Activated T-helper 1 cell treated with anti-CD3 and anti-CD28 coated beads, Interleukin-12 subunit alpha, Interleukin-12 subunit beta, Interleukin-2, Interleukin-4 antibody, amounts not matched to agents 30 ng/mL and 10 ng/mL and 1 ng/mL, durations not matched to agents 14 hours and 24 hours and 36 hours (primary cell): ENCODE results near the gene GABRD. TPM values are rescaled to one million over a fixed set of nuclear protein-coding genes. Genes with fewer than 3 reads are reported as not detected.

Source experiments
- DNase-seq: peaks from one replicate; pipeline ENCODE4 v3.0.0; 2021; ENCODE audit warnings: low spot score
- H3K27ac Mint-ChIP-seq: one replicate; pipeline ENCODE4 v1.8.0; 2021; ENCODE audit warnings: mild to moderate bottlenecking, mixed read lengths
- H3K27me3 Mint-ChIP-seq: one replicate; pipeline ENCODE4 v1.8.0; 2022; ENCODE audit warnings: mild to moderate bottlenecking, moderate library complexity, mixed read lengths; ENCODE audit not compliant: insufficient read depth
- H3K36me3 Mint-ChIP-seq: one replicate; pipeline ENCODE4 v1.8.0; 2021; ENCODE audit warnings: low read depth, mixed read lengths
- H3K4me1 Mint-ChIP-seq: one replicate; pipeline ENCODE4 v1.8.0; 2021; ENCODE audit warnings: low read depth, mixed read lengths
- H3K4me3 Mint-ChIP-seq: one replicate; pipeline ENCODE4 v1.8.0; 2021; ENCODE audit warnings: mild to moderate bottlenecking, moderate library complexity, mixed read lengths
- H3K9me3 Mint-ChIP-seq: one replicate; pipeline ENCODE4 v1.8.0; 2021; ENCODE audit warnings: mixed read lengths
- intact Hi-C: fragments of 100-400 bp; cut with micrococcal nuclease; formaldehyde crosslinking; loops from one replicate; pipeline ENCODE4 v1.15.1; 2024
- total RNA-seq: library from RNA; stranded (reverse); gene quantifications from 2 replicates; pipeline ENCODE4 v1.2.3, GENCODE V29; 2022

Gene GABRD
- total RNA-seq, 1 donor from 2014 or later = 0.26 TPM

- Mint-ChIP-seq H3K27me3 (peaks cover 16% of the 10 kb centered on the region), H3K36me3 (no peaks in the 10 kb centered on the region), H3K4me1 (no peaks in the 10 kb centered on the region), H3K4me3 (no peak overlapping the region), H3K27ac (no peak overlapping the region), H3K9me3 (no peaks in the 10 kb centered on the region)
- intact Hi-C loops = no loop called here
- no peak for DNase-seq
These were observed 9.8 kb upstream of the GABRD start for GRCh38 chr1:2009101-2010053.

DNA sequence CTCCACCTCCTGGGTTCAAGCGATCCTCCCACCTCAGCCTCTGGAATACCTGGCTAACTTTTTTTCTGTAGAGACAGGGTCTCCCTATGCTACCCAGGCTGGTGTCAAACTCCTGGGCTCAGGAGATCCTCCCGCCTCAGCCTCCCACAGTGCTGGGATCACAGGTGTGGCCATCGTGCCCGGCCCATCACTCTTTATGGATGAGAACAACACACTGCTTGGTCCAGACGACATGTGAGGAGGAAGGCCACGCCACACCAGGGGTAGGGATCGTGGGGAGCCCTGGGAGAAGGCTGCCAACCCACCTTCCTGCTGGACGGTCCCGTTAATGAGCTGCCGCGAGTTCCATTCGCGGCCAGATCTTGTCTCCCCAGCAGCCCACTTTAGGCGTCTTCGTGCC lies 5.0 kb upstream of the GABRD start:
- Mint-ChIP-seq H3K9me3 (no peaks in the 10 kb centered on the region), H3K27me3 (peaks cover 23% of the 10 kb centered on the region), H3K4me1 (no peaks in the 10 kb centered on the region), H3K27ac (no peak overlapping the region), H3K4me3 (no peak overlapping the region), H3K36me3 (no peaks in the 10 kb centered on the region)
- DNase-seq = no peak
- intact Hi-C loops = no loop called here

GRCh38 chr1:2014741-2015735 lies 4.1 kb upstream of the GABRD start:
- H3K27ac Mint-ChIP-seq = no peak overlapping the region
- no peak for DNase-seq
- intact Hi-C loops = no loop called here
- no peak overlapping the region for H3K4me3 Mint-ChIP-seq
- no peaks in the 10 kb centered on the region for H3K9me3 Mint-ChIP-seq
- H3K4me1 Mint-ChIP-seq = no peaks in the 10 kb centered on the region
- H3K27me3 Mint-ChIP-seq = peaks cover 27% of the 10 kb centered on the region
- H3K36me3 Mint-ChIP-seq = no peaks in the 10 kb centered on the region

DNA sequence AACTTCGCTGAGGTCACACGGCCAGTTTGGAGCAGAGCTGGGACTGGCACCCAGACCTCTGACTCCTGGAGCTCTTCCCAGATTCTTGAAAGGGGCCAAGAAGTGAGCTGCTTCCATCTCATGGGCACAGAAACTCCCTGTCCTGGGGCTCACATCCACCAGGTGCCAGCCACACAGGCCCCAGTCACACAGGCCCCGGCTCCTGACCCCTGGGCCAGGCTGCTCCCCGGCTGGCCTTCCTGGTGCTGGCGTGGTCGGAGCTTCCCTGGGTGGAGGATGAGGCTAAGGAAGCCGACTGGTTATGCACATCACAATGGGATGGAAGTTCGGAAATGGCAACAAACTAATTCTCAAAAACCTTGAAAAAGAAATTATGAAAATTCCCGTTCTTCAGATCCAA lies 3.0 kb upstream of the GABRD start:
- H3K9me3 Mint-ChIP-seq = no peaks in the 10 kb centered on the region
- peaks cover 36% of the 10 kb centered on the region for H3K27me3 Mint-ChIP-seq
- no peaks in the 10 kb centered on the region for H3K4me1 Mint-ChIP-seq
- no peak overlapping the region for H3K27ac Mint-ChIP-seq
- H3K36me3 Mint-ChIP-seq = no peaks in the 10 kb centered on the region
- H3K4me3 Mint-ChIP-seq = no peak overlapping the region
- no peak for DNase-seq
- intact Hi-C loops = no loop called here

- Mint-ChIP-seq H3K36me3 (no peaks in the 10 kb centered on the region), H3K27ac (peak overlapping the region; percentile 40), H3K27me3 (peaks cover 38% of the 10 kb centered on the region), H3K4me3 (no peak overlapping the region), H3K9me3 (no peaks in the 10 kb centered on the region), H3K4me1 (no peaks in the 10 kb centered on the region)
- intact Hi-C loops = loop anchor here (2.0 kb wide), 1 partner anchor 22 kb away; no protein-coding TSS in a partner anchor
- DNase-seq = no peak
These were observed 651 bp upstream of the GABRD start for GRCh38 chr1:2018217-2019171.

DNA sequence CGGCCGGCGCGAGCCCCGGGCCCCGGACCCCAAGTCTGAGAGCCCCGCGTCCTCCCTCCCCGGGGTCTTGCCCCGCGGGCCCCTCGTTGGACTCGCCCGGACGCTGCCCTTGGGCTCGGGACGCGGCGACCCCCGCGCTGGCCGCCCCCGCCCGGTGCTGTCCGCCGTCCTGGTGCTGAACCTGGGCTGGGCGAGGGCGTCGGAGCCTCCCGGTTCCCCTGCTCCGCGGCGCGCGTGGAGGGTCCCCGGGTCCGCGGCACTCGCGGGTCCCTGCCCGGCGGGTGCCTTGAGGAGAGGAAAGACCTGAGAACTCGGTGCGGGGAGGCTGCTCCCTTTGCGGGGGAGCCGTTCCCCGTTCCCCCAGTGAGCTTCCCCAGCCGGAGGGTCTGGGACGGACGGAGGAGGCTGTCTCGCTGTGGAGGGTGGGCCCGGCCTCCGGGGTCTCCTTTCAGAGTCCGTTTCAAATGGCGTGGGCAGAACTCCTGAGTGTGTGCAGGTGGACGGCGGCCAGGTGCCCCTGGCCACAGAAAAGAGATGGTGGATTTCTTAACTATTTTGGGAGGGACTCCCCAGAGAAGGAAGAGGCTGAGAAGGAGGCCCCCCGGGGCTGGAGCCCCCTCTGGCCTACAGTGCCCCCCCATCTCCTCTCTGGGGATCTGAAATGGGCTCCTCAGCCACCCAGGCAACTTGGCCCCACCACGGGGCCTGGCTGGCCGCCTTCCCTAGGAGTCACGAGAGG lies 595 bp downstream of the GABRD start:
- Mint-ChIP-seq H3K27ac (no peak overlapping the region), H3K36me3 (no peaks in the 10 kb centered on the region), H3K9me3 (no peaks in the 10 kb centered on the region), H3K27me3 (peaks cover 37% of the 10 kb centered on the region), H3K4me1 (no peaks in the 10 kb centered on the region), H3K4me3 (no peak overlapping the region)
- intact Hi-C loops = loop anchor here (2.0 kb wide), 1 partner anchor 23 kb away; no protein-coding TSS in a partner anchor
- DNase-seq = no peak

GRCh38 chr1:2020310-2020655 lies 1.1 kb downstream of the GABRD start:
- no peak for DNase-seq
- Mint-ChIP-seq H3K9me3 (no peaks in the 10 kb centered on the region), H3K27me3 (peaks cover 35% of the 10 kb centered on the region), H3K4me3 (no peak overlapping the region), H3K36me3 (no peaks in the 10 kb centered on the region), H3K27ac (no peak overlapping the region), H3K4me1 (no peaks in the 10 kb centered on the region)
- intact Hi-C loops = no loop called here

DNA sequence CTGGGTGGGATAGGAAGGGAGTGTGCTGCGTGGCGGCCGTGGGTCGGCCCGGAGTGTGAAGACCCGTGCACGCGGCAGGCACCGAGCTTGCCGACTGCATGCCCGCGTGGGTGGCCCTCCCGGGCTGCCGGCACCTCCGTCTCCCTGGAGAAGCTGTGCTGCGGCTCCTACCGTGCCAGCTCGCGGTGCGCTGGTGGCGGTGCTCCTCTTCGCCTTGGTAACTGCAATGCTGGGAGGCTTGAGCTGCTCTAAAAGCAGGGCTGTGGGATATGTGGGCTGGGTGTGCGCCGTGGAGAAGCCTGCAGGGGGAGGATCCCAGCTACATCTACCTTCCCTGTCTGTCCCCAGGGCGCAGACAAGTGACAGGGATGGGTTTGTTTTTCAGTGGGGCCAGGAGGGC lies 2.4 kb downstream of the GABRD start:
- H3K4me3 Mint-ChIP-seq = no peak overlapping the region
- H3K4me1 Mint-ChIP-seq = no peaks in the 10 kb centered on the region
- H3K27ac Mint-ChIP-seq = no peak overlapping the region
- intact Hi-C loops = no loop called here
- H3K9me3 Mint-ChIP-seq = no peaks in the 10 kb centered on the region
- no peaks in the 10 kb centered on the region for H3K36me3 Mint-ChIP-seq
- DNase-seq = no peak
- peaks cover 31% of the 10 kb centered on the region for H3K27me3 Mint-ChIP-seq

DNA sequence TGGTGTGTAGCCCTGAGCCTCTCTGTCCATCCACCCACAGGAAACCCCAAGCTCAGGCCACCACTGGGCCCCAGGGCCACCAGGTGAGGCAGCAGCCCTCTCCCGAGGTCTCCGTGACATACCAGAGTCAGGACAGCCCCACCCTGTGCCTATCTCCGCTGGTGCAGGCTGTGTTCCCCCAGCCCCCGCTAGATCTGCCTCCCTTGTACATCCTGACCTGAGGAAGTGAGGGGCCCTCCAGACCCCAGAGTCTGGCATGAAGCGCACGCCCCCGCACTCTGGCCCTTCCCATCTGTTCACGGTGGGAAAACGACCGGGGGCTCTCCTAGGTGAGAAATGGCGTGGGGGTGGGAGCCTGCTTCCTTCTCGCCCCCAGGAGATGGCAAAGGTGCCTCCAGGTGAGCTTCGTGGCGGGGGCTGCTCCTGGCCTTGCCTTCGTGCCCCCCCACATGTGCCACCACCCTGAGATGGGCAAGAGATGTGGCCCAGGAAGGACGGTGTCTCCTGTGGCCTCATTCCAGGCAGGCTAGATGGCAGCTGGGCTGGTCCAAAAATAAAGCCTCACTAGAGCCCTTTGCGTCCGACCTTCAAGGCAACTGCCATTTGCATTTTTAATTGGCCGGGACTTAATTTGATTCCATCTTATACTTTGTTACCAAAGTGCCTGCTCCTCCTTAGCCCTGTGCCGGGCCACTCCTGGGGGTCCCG lies 3.1 kb downstream of the GABRD start:
- H3K4me3 Mint-ChIP-seq = no peak overlapping the region
- H3K4me1 Mint-ChIP-seq = no peaks in the 10 kb centered on the region
- peaks cover 27% of the 10 kb centered on the region for H3K27me3 Mint-ChIP-seq
- H3K9me3 Mint-ChIP-seq = no peaks in the 10 kb centered on the region
- intact Hi-C loops = no loop called here
- H3K27ac Mint-ChIP-seq = no peak overlapping the region
- H3K36me3 Mint-ChIP-seq = no peaks in the 10 kb centered on the region
- DNase-seq = no peak

DNA sequence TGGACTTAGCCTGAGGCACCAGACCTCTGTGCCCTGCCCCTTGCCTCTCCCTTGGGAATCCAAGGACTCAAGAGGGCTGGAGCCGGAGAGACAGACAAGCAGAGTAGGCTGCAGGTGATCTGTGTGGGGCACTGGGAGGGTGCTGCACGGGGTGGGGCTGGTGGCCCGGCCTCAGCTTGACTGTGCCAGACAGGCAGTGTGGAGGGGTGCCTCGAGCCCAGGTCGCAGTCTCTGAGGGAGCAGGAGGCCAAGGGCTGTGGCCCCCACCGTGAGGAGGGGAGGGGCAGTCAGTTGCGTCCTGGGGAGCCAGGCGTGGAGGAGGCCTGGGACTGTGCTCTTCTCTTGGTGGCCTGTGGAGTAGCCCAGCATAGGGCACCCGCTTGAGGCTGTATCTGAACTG lies 4.0 kb downstream of the GABRD start:
- Mint-ChIP-seq H3K4me1 (no peaks in the 10 kb centered on the region), H3K27ac (no peak overlapping the region), H3K4me3 (no peak overlapping the region), H3K9me3 (no peaks in the 10 kb centered on the region), H3K27me3 (peaks cover 20% of the 10 kb centered on the region), H3K36me3 (no peaks in the 10 kb centered on the region)
- no peak for DNase-seq
- intact Hi-C loops = no loop called here

GRCh38 chr1:2024451-2024850 lies 5.3 kb downstream of the GABRD start:
- H3K27ac Mint-ChIP-seq = no peak overlapping the region
- no peaks in the 10 kb centered on the region for H3K9me3 Mint-ChIP-seq
- H3K27me3 Mint-ChIP-seq = peaks cover 15% of the 10 kb centered on the region
- no peaks in the 10 kb centered on the region for H3K4me1 Mint-ChIP-seq
- intact Hi-C loops = no loop called here
- DNase-seq = no peak
- no peak overlapping the region for H3K4me3 Mint-ChIP-seq
- no peaks in the 10 kb centered on the region for H3K36me3 Mint-ChIP-seq
